HG02840 (cell line): ENCODE measurements around the gene ARID3A.

ENCODE experiments used
- ATAC-seq: cut with Tn5 transposase; IDR thresholded peaks from one replicate; pipeline ENCODE4 v1.9.1; 2021; ENCODE audit warnings: mild to moderate bottlenecking, moderate library complexity, moderate number of reproducible peaks; ENCODE audit not compliant: unreplicated experiment, low FRiP score

The ARID3A gene

GRCh38 chr19:928471-929202 is 2.8 kb downstream of the ARID3A start:
- ATAC-seq = no peak

DNA sequence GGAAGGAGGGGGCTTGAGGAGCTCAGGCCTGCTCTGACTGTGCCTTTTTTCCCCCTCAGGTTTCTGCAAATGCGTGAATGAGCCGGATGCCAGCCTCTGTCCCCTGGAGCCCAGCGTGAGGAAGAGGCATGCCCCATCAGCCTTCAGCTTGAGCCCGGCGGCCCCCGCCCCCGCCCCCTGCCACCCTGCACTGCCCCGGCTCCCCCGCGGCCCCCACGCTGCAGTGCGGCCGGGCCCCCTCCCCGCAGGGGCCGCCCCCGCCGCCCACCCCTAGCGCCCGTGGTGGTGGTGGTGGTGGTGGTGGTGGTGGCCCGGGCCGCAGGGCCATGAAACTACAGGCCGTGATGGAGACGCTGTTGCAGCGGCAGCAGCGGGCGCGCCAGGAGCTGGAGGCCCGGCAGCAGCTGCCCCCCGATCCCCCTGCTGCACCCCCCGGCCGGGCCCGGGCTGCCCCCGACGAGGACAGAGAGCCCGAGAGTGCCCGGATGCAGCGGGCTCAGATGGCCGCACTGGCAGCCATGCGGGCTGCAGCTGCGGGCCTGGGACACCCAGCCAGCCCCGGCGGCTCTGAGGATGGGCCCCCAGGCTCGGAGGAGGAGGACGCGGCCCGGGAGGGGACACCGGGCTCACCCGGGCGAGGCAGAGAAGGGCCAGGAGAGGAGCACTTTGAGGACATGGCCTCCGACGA is 3.5 kb downstream of the ARID3A start:
- no peak for ATAC-seq

GRCh38 chr19:929891-930258 is 4.0 kb downstream of the ARID3A start:
- ATAC-seq = no peak

DNA sequence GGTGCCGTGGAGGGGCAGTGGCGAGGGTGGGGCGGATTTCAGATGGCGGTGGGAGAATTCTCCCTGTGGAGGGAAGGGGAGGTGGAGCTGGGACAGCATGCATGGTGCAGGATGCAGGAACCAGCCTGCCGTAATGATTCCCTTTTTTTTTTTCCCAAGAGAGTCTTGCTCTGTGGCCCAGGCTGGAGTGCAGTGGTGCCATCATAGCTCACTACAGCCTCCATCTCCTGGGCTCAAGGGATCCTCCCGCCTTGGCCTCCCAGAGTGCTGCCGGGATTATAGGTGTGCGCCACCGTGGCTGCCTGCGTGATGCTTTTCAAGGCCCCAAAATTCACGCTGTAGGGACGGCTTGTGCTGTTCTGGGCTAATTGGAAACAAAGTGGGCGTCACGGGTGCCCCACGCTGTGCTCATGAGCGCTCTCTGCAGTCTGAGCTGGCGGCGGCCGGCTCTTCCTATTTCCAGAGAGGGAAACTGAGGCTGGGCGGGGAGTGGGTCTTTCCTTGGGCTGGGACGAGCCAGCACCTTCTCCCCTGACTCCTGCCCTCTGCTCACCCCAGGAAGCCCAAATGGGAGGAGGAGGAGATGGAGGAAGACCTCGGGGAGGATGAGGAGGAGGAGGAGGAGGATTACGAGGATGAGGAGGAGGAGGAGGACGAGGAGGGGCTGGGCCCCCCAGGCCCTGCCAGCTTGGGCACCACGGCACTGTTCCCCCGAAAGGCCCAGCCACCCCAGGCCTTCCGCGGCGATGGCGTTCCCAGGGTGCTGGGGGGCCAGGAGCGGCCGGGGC is 6.2 kb downstream of the ARID3A start:
- no peak for ATAC-seq

DNA sequence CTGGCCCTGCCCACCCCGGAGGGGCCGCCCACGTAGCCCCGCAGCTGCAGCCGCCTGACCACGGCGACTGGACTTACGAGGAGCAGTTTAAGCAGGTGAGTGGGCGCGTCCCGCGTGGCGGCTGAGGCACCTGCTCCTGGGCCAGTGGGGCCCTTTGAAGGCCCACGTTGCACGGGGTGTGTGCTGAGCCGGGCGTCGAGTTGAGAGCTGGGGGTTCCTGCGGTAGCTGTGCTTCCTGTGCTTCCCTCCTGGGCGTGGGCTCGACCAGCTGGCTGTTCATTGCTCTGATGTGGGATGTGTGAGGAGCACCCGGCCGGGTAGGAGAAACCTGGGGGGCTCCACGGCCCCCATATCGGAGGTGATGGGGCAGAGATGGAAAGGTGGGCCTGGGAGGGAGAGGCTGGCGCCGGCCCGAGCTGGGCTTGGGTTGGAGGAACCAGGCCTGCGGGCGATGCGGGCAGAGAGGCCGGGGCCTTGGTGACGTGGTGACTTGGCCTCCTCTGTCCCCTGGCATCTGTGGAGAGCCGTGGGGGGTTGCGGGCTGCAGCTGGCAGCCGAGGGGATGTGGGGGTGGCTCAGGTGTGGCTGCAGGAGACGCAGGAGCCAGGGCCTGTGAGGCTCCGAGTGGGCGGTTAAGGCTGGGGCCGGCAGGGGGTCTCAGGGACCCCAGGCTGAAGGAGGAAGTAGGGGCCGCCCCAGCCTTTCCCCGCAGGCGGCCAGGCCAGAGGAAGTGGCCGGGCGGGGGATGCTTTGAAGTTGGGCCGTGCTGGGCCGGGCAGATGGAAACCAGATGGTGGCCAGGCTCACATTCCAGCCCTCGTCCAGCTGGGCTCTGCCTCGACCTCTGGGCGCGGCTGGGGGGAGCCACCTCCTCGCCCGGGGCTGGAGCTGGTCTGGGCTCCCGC is 7.1 kb downstream of the ARID3A start:
- no peak for ATAC-seq

GRCh38 chr19:933553-933882 is 7.7 kb downstream of the ARID3A start:
- no peak for ATAC-seq

- no peak for ATAC-seq
Measured at GRCh38 chr19:934197-934840, 8.5 kb downstream of the ARID3A start.

GRCh38 chr19:934865-935479 is 9.1 kb downstream of the ARID3A start:
- ATAC-seq = no peak

DNA sequence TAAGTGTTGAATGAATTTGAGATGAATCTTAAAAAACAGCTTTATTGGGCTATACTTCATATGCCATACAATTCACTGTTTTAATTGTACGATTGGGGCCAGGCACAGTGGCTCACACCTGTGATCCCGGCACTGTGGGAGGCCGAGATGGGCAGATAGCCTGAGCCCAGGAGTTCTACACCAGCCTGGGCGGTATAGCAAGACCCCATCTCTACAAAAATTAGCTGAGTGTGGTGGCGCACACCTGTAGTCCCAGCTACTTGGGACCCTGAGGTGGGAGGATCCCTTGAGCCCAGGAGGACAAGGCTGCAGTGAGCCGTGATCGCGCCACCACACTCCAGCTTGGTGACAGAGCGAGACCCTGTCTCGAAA is 10.3 kb downstream of the ARID3A start:
- ATAC-seq = no peak

DNA sequence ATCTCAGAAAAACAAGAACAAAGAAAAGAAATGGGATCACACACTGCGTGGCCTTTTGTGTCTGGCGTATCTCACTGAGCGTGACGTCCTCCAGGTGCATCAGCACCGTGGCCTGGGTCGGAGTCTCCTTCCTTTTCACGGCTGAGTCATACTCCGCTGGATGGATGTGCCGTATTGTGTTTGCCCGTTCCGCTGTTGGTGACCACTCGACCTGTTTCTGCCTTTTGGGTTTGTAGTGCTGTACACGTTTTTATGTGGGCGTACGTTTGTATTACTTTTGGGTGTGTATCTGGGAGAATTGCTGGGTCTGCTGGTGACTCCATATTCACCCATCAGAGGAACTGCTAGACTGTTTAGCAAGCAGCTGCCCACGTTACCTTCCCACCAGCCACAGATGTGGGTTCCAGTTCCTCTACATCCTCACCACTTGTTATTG is 11.4 kb downstream of the ARID3A start:
- ATAC-seq = no peak

- ATAC-seq = no peak
Measured at GRCh38 chr19:938233-938923, 12.5 kb downstream of the ARID3A start.

GRCh38 chr19:939439-939838 is 13.6 kb downstream of the ARID3A start:
- ATAC-seq = no peak

DNA sequence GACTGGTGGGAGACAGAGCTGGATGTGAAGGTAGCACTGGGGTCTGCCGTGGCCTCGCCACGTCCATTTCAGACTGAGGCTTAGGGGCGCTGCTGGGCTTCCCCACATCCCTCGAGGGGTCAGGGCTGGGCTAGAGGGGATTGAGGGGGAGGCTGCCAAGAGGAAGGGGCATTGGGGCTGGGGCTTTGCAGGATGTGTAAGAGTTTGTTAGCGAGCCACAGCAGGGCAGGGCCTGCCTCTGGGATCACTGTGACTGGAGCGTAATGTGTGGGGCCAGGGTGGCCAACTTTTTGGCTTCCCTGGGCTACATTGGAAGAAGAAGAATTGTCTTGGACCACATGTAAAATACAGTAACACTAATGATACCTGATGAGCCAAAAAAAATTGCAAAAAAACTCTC is 14.1 kb downstream of the ARID3A start:
- no peak for ATAC-seq

DNA sequence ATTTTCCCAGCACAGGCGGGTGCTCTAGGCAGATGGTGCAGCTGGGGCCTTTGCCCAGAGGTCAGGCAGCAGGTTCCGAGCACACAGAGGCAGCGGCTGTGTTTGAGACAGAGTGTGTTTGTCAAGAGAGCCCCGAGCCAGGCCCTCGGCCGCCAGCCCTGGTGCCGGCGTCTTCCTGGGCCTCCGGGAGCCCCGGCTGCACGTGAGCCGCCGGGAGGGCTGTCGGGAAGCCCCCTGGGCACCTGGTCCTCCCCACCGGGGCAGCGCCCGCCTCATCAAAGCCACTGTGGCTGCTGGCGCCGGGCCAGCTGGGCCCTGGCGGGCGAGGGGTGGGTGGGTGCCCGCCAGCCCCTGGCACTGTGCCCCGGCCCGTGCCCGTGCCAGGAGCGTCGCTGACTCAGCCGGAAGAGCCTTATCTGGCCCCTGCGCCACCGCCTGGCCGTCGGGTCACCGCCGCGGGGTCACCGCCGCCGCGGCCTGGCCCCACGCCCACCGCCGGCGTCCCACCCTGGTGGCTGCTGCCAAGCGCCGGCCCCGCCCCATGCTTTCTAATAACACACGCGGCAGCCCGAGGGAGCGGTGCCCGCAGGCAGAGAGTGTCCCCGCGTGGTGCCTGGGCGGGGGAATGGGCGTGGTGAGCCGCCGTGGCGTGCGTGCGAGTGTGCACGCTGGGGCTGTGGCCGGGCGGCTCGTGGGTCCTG is 14.9 kb downstream of the ARID3A start:
- no peak for ATAC-seq

- no peak for ATAC-seq
Measured at GRCh38 chr19:941292-942132, 15.7 kb downstream of the ARID3A start.

- ATAC-seq = no peak
Measured at GRCh38 chr19:942133-942645, 16.4 kb downstream of the ARID3A start.

GRCh38 chr19:943551-944170 is 17.8 kb downstream of the ARID3A start:
- no peak for ATAC-seq
